ENCODE measurements around the gene NFKBIL1.

GRCh38 chr6:31513456-31514165, 33.8 kb upstream of the NFKBIL1 start:
- TF ChIP-seq, protein P1, sequence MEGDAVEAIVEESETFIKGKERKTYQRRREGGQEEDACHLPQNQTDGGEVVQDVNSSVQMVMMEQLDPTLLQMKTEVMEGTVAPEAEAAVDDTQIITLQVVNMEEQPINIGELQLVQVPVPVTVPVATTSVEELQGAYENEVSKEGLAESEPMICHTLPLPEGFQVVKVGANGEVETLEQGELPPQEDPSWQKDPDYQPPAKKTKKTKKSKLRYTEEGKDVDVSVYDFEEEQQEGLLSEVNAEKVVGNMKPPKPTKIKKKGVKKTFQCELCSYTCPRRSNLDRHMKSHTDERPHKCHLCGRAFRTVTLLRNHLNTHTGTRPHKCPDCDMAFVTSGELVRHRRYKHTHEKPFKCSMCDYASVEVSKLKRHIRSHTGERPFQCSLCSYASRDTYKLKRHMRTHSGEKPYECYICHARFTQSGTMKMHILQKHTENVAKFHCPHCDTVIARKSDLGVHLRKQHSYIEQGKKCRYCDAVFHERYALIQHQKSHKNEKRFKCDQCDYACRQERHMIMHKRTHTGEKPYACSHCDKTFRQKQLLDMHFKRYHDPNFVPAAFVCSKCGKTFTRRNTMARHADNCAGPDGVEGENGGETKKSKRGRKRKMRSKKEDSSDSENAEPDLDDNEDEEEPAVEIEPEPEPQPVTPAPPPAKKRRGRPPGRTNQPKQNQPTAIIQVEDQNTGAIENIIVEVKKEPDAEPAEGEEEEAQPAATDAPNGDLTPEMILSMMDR (IDR thresholded peaks at IDR 0.05), result no peak
- no peak for TF ChIP-seq POLR2A (IDR thresholded peaks at IDR 0.05)
